Neural progenitor cell (in vitro differentiated cells): ENCODE data around the gene MZB1. TPM values are rescaled to one million over a fixed set of nuclear protein-coding genes. Genes with fewer than 3 reads are reported as not detected.

Source experiments
- DNase-seq: peaks from one replicate; pipeline ENCODE4 v3.0.0-alpha.2; 2016; ENCODE audit warnings: low spot score
- H2AFZ ChIP-seq: fragments of 200-600 bp; sonication (generic); replicated peaks from 2 replicates; pipeline ENCODE4 v1.6.1; 2016; ENCODE audit warnings: antibody characterized with exemption
- H3F3A ChIP-seq: fragments of 200-600 bp; sonication (generic); 2 replicates; pipeline ENCODE4 v1.6.1; 2016; ENCODE audit warnings: antibody characterized with exemption, low read depth
- H3K27ac ChIP-seq: fragments of 200-600 bp; sonication (generic); 2 replicates; pipeline ENCODE4 v1.5.1; 2016; ENCODE audit warnings: mild to moderate bottlenecking
- H3K27me3 ChIP-seq: fragments of 200-600 bp; sonication (generic); 2 replicates; pipeline ENCODE4 v1.6.1; 2016; ENCODE audit warnings: mild to moderate bottlenecking, moderate library complexity
- H3K36me3 ChIP-seq: fragments of 200-600 bp; sonication (generic); 2 replicates; pipeline ENCODE4 v1.5.1; 2016
- H3K4me1 ChIP-seq: fragments of 200-600 bp; sonication (generic); 2 replicates; pipeline ENCODE4 v1.6.1; 2016; ENCODE audit warnings: mixed run types
- H3K4me2 ChIP-seq: fragments of 200-600 bp; sonication (generic); 2 replicates; pipeline ENCODE4 v1.6.1; 2016
- H3K4me3 ChIP-seq: fragments of 200-600 bp; sonication (generic); 2 replicates; pipeline ENCODE4 v1.5.1; 2016
- H3K79me2 ChIP-seq: fragments of 200-600 bp; sonication (generic); 2 replicates; pipeline ENCODE4 v1.6.1; 2016; ENCODE audit warnings: low read depth
- H3K9ac ChIP-seq: fragments of 200-600 bp; sonication (generic); 2 replicates; pipeline ENCODE4 v1.6.1; 2016
- H3K9me3 ChIP-seq: fragments of 200-600 bp; sonication (generic); 2 replicates; pipeline ENCODE4 v1.5.1; 2016; ENCODE audit warnings: low read depth
- H4K20me1 ChIP-seq: fragments of 200-600 bp; sonication (generic); 2 replicates; pipeline ENCODE4 v1.6.1; 2016; ENCODE audit warnings: low read depth
- H3K27ac Mint-ChIP-seq: 3 replicates; pipeline ENCODE4 v1.8.0; 2021; ENCODE audit warnings: mixed read lengths
- H3K27me3 Mint-ChIP-seq: 2 replicates; pipeline ENCODE4 v1.8.0; 2022; ENCODE audit warnings: low read depth, mild to moderate bottlenecking, inconsistent platforms, moderate library complexity, mixed read lengths; ENCODE audit not compliant: insufficient read depth
- H3K36me3 Mint-ChIP-seq: 3 replicates; pipeline ENCODE4 v1.8.0; 2021; ENCODE audit warnings: mixed read lengths
- H3K4me1 Mint-ChIP-seq: 3 replicates; pipeline ENCODE4 v1.8.0; 2021; ENCODE audit warnings: mixed read lengths
- H3K4me3 Mint-ChIP-seq: 3 replicates; pipeline ENCODE4 v1.8.0; 2021; ENCODE audit warnings: mild to moderate bottlenecking, moderate library complexity, mixed read lengths
- H3K9me3 Mint-ChIP-seq: 3 replicates; pipeline ENCODE4 v1.8.0; 2020; ENCODE audit warnings: mixed read lengths
- CTCF ChIP-seq: fragments of 200-600 bp; sonication (generic); IDR thresholded peaks from 2 replicates; pipeline ENCODE4 v1.5.1; 2017; ENCODE audit warnings: antibody characterized with exemption, mild to moderate bottlenecking
- EZH2 ChIP-seq: fragments of 200-600 bp; sonication (generic); IDR thresholded peaks from 2 replicates; pipeline ENCODE4 v1.6.1; 2017; ENCODE audit warnings: antibody characterized with exemption, mild to moderate bottlenecking, moderate library complexity
- EZH2phosphoT487 ChIP-seq: fragments of 200-600 bp; sonication (generic); IDR thresholded peaks from 2 replicates; pipeline ENCODE4 v1.6.1; 2017; ENCODE audit warnings: antibody characterized with exemption
- total RNA-seq: library from RNA; depleted of rRNA; stranded (reverse); fragments of >200 nt; gene quantifications from 2 replicates; pipeline ENCODE4 v1.2.3, GENCODE V29; 2015; ENCODE audit warnings: low replicate concordance

Gene MZB1
- total RNA-seq, 1 donor from 2014 or later, result not detected

GRCh38 chr5:139393497-139394122 lies 3.9 kb upstream of the MZB1 start:
- H3K27ac Mint-ChIP-seq, result no peak overlapping the region
- no peaks in the 10 kb centered on the region for H3K9me3 ChIP-seq
- no peaks in the 10 kb centered on the region for H3K9me3 Mint-ChIP-seq
- H3K4me2 ChIP-seq, result peak overlapping the region; percentile 82
- H3K79me2 ChIP-seq, result no peaks in the 10 kb centered on the region
- DNase-seq, result peak; percentile 22
- peaks cover 36% of the 10 kb centered on the region for H3F3A ChIP-seq
- peaks cover 12% of the 10 kb centered on the region for H3K4me1 ChIP-seq
- peak; percentile 60 for TF ChIP-seq EZH2phosphoT487
- peak; percentile 77 for TF ChIP-seq EZH2
- TF ChIP-seq CTCF, result no peak
- H3K4me1 Mint-ChIP-seq, result peaks cover 14% of the 10 kb centered on the region
- H3K4me3 ChIP-seq, result peak overlapping the region; percentile 46
- H3K27me3 Mint-ChIP-seq, result peaks cover 30% of the 10 kb centered on the region
- H3K4me3 Mint-ChIP-seq, result peak overlapping the region; percentile 77
- peaks cover 51% of the 10 kb centered on the region for H3K27me3 ChIP-seq
- H3K36me3 Mint-ChIP-seq, result peaks cover 14% of the 10 kb centered on the region
- no peak overlapping the region for H3K9ac ChIP-seq
- H4K20me1 ChIP-seq, result peaks cover 4% of the 10 kb centered on the region
- peak overlapping the region; percentile 83 for H2AFZ ChIP-seq
- H3K36me3 ChIP-seq, result no peaks in the 10 kb centered on the region
- no peak overlapping the region for H3K27ac ChIP-seq

GRCh38 chr5:139392678-139393496 lies 3.2 kb upstream of the MZB1 start:
- peaks cover 36% of the 10 kb centered on the region for H3F3A ChIP-seq
- H3K79me2 ChIP-seq, result no peaks in the 10 kb centered on the region
- H3K9me3 Mint-ChIP-seq, result no peaks in the 10 kb centered on the region
- peak overlapping the region; percentile 77 for H3K4me3 Mint-ChIP-seq
- peak; percentile 57 for TF ChIP-seq EZH2
- TF ChIP-seq CTCF, result peak; percentile 66
- peak; percentile 51 for TF ChIP-seq EZH2phosphoT487
- no peak overlapping the region for H3K27ac Mint-ChIP-seq
- H3K9ac ChIP-seq, result no peak overlapping the region
- no peaks in the 10 kb centered on the region for H3K36me3 ChIP-seq
- DNase-seq, result peak; percentile 85
- peak overlapping the region; percentile 46 for H3K4me3 ChIP-seq
- H3K4me1 Mint-ChIP-seq, result peaks cover 18% of the 10 kb centered on the region
- H3K9me3 ChIP-seq, result no peaks in the 10 kb centered on the region
- peaks cover 12% of the 10 kb centered on the region for H3K36me3 Mint-ChIP-seq
- peaks cover 16% of the 10 kb centered on the region for H3K4me1 ChIP-seq
- peak overlapping the region; percentile 82 for H3K4me2 ChIP-seq
- peak overlapping the region; percentile 83 for H2AFZ ChIP-seq
- H3K27ac ChIP-seq, result no peak overlapping the region
- H4K20me1 ChIP-seq, result peaks cover 4% of the 10 kb centered on the region
- peaks cover 51% of the 10 kb centered on the region for H3K27me3 ChIP-seq
- H3K27me3 Mint-ChIP-seq, result peaks cover 30% of the 10 kb centered on the region

- Mint-ChIP-seq H3K4me3 (no peak overlapping the region), H3K36me3 (peaks cover 9% of the 10 kb centered on the region), H3K9me3 (no peaks in the 10 kb centered on the region), H3K27me3 (peaks cover 30% of the 10 kb centered on the region), H3K27ac (no peak overlapping the region), H3K4me1 (peaks cover 18% of the 10 kb centered on the region)
- H3K79me2 ChIP-seq, result no peaks in the 10 kb centered on the region
- peaks cover 4% of the 10 kb centered on the region for H4K20me1 ChIP-seq
- no peaks in the 10 kb centered on the region for H3K9me3 ChIP-seq
- H3F3A ChIP-seq, result peaks cover 36% of the 10 kb centered on the region
- H3K4me2 ChIP-seq, result peak overlapping the region; percentile 82
- H3K4me3 ChIP-seq, result peak overlapping the region; percentile 46
- TF ChIP-seq CTCF (no peak), EZH2phosphoT487 (no peak), EZH2 (no peak)
- H3K27me3 ChIP-seq, result peaks cover 51% of the 10 kb centered on the region
- no peak for DNase-seq
- no peak overlapping the region for H3K9ac ChIP-seq
- peaks cover 16% of the 10 kb centered on the region for H3K4me1 ChIP-seq
- H2AFZ ChIP-seq, result peak overlapping the region; percentile 83
- no peaks in the 10 kb centered on the region for H3K36me3 ChIP-seq
- H3K27ac ChIP-seq, result no peak overlapping the region
These were observed 2.6 kb upstream of the MZB1 start for GRCh38 chr5:139392324-139392677.
